ENCODE measurements around the gene NBAS.
A peak's percentile ranks its signal among the peaks of the same experiment; 100 is the strongest.

NBAS gene

DNA sequence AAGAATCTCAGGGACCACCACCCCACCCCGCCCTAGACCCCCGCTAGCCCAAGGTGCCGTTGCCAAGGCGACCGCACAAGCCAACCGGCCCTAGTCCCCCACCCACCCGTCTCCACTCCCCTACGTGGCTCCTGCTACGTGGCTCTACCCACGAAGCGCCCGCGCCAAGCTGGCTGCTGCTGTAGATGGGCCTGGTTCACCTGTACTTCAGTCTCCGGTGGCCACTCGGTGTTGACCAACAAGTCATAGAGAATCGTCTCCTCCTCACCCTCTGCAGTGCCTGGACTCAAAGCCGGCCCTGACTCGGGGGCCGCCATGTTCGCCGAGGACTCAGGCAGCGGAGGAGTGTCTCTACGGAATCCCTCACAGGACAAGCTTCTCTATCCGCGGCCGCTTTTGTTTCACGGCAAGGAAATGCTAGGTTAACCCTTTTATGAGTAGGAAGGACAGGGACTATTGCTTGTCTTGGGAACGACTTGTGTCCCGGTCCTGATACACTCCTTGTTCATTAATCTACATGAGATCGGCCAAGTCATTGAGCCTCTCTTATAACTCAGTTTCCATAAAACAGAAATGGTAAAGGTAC, at the start of gene NBAS:
Gene NBAS, minus strand, starts transcription at position 347 of the 586 bp plus-strand sequence. Its CDS starts 30 bp downstream, at position 317.
- DNase-seq = peak; percentile 56

GRCh38 chr2:15610430-15610952, 49.4 kb upstream of the NBAS start:
- no peak for DNase-seq

DNA sequence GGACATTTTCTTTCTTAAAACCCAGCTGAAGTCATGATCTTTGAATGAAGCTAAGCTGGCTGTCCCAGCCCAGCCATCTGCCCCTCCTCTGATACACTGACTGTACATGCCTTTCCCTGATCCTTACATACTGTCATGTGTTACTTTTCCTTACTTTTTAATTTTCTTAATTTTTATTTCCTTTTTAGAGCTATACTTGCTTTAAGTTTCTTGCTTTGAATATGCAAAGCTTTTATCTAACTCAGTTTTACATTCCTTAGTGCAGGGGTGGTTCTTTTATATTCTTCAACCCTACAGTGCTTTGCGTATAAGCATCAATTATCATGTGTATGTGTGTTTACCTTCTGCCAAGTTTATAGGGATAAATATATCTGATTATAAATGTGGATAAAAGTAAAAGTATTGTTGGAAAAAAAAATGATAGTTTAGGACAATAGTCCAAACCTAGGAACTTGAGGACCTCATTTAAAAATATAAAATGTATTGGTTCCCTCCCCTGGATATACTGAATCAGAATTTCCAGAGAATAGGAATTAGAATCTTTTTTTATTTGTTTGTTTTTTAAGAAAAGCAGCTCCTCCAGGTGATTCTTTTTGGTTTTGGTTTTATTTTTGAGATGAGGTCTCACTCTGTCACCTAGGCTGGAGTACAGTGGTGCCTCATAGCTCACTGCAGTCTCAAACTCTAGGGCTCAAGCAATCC, 48.4 kb upstream of the NBAS start:
- DNase-seq = no peak

DNA sequence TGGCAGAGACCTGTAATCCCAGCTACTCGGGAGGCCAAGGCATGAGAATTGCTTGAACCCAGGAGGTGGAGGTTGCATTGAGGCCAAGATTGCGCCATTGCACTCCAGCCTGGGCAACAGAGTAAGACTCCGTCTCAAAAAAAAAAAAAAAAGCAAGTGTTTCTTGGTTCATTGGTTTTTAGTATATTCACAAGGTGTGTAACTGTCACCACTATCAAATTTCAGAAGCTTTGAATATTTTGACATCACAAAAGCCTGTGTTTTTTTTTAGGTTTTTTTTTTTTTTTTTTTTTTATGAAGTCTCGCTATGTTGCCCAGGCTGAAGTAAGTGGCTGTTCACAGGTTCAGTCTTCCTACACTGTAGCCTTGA, 47.2 kb upstream of the NBAS start:
- no peak for DNase-seq

- DNase-seq = no peak
Measured at GRCh38 chr2:15607709-15608391, 46.7 kb upstream of the NBAS start.

DNA sequence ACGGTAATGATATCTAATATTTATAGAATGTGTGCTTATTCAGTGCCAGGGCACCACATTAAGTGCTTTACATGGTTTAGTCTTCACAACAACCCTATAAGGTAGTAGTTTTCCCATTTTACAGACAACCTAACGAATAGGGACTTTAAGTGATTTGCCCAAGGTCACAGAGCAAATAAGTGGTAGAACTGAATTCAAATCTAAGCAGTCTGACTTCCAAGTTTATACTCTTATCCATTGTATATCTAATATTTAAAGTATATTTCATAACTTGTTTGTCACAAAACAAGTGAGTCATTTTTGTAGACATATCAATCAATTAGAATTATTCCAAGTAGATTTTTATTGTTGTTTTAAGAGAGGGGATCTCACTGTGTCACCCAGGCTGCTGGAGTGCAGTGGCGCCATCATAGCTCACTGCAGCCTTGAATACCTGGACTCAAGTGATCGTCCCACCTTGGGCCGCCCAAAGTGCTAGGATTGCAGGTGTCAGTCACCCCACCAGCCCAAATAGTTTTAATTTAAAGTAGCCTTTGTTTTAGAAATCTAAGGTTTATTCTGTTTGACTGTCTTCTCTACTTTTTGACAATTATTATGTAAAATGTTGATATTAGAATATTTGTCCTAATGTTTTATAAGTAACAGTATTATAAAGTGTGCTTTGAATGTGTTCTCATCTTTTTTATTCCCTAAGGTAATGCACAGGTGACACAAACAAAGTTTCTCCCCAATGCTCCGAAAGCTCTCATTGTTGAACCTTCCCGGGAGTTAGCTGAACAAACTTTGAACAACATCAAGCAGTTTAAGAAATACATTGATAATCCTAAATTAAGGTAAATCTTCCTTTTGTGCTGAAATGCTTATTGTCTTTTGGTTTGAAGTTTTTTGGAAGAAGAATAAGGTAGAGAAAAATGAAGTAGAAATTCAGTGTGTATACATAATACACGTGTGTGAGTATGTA, 45.6 kb upstream of the NBAS start:
- no peak for DNase-seq

- DNase-seq = no peak
Measured at GRCh38 chr2:15605721-15606120, 44.6 kb upstream of the NBAS start.

GRCh38 chr2:15603948-15604347, 42.8 kb upstream of the NBAS start:
- no peak for DNase-seq

DNA sequence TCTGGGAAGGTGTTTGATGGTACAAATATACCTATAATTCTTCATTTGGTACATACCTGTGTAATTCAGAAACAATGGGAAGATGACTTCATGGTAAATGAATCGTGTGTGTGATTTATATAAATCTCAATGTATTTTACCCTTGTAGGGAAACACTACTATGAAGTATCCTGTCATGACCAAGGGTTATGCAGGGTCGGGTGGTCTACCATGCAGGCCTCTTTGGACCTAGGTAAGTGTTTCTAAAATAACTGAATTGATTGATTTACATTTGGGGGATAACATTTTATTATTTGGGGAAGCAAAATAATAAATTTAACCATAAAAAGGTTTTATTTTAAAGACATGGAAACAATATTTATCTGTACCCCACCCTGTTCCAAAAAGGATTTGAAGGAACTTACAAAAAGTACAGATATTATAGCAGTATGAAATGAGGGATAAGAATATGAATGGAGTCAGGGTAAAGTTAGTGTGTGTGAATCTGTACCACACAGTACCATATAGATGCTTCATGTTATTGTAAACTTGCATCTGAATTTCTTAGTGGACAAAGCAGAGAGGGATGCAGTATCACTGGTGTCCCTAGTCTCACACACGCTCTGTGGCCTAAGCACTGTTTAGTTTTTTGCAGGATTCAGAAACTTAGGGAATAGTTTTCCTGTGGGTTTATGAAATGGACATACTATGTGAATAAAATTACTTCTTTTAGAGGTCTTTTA, 42.1 kb upstream of the NBAS start:
- no peak for DNase-seq

DNA sequence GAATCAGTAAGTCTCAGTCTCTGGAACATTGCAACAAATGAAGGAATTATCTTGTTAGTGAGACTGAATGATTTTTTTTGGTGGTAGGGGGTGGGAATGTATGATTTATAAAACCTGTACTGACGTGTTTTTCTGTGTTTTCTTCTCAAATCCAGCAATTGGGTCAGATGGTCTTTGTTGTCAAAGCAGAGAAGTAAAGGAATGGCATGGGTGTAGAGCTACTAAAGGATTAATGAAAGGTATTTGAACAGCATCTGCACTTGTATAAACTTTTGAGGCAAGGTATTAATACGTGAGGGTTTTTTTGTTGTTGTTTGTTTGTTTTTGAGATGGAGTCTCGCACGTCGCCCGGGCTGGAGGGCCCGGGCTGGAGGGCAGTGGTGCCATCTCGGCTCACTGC, 41.3 kb upstream of the NBAS start:
- no peak for DNase-seq

- no peak for DNase-seq
Measured at GRCh38 chr2:15601681-15602080, 40.5 kb upstream of the NBAS start.

DNA sequence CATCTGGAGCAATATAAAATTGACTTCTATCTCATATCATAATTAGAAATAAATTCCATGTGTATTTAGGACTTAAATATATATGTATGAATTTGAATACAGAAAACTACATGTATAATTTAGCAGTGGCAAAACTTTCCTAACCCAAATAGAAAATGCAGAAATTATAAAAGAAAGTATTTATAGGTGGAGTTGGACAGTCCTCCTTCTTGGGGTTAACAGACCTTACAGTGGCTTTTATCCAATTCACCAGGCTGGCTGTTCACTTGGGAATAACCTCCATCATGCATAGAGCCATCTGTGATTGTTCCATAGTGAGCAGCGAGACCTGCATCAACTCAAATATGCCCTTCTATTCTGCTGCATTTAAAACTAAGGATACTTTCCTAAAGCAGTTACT, 38.9 kb upstream of the NBAS start:
- no peak for DNase-seq

- no peak for DNase-seq
Measured at GRCh38 chr2:15596968-15597367, 35.8 kb upstream of the NBAS start.

- no peak for DNase-seq
Measured at GRCh38 chr2:15596350-15596749, 35.2 kb upstream of the NBAS start.

DNA sequence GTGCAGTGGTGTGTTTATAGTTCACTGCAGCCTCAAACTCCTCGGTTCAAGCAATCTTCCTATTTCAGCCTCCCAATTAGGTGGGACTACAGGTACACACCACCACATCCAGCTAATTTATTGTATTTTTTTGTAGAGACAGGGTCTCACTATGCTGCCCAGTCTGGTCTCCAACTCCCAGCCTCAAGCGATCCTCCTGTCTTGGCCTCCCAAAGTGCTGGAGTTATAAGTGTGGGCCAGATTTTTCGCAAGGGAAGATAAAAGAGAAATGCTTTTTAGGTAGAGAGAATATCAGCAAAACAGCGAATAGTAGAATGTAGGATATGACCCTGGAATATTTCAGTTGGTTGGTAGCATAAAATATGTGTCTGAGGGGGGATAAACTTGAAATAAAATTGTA, 34.8 kb upstream of the NBAS start:
- DNase-seq = no peak

- no peak for DNase-seq
Measured at GRCh38 chr2:15595342-15595905, 34.3 kb upstream of the NBAS start.

GRCh38 chr2:15594291-15595256, 33.4 kb upstream of the NBAS start:
- DNase-seq = no peak

GRCh38 chr2:15593327-15593705, 32.2 kb upstream of the NBAS start:
- no peak for DNase-seq

- peak; percentile 55 for DNase-seq
Measured at GRCh38 chr2:15591692-15592463, 30.7 kb upstream of the NBAS start, which contains the start of gene DDX1. Gene DDX1, plus strand, starts transcription at chr2:15591868. Its CDS starts 66 bp downstream, at chr2:15591934.

DNA sequence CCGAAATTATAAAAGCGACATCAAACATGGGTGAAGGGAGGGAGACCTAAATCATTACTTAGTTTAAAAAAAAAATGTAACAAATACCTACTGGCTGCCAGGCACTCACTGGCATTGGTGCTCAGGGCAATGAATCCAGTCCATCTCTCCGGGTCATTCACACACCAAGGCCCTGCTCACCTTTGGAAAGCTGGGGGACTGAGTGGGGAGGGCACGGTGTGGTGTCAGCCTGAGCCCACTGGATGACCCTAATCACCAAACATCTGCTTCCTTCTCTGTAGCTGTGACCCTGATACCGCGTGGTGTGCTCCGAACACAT, 30.2 kb upstream of the NBAS start:
- DNase-seq = no peak
